NCI-H1092 treated with DMSO at 0.1 percent for 48 hours (cell line): ENCODE data around the gene RLIM.
A peak's percentile ranks its signal among the peaks of the same experiment; 100 is the strongest.

Source experiments
- DNase-seq: peaks from one replicate; lab custom pipeline; 2025; lab: John Stamatoyannopoulos, UW

Gene RLIM

DNA sequence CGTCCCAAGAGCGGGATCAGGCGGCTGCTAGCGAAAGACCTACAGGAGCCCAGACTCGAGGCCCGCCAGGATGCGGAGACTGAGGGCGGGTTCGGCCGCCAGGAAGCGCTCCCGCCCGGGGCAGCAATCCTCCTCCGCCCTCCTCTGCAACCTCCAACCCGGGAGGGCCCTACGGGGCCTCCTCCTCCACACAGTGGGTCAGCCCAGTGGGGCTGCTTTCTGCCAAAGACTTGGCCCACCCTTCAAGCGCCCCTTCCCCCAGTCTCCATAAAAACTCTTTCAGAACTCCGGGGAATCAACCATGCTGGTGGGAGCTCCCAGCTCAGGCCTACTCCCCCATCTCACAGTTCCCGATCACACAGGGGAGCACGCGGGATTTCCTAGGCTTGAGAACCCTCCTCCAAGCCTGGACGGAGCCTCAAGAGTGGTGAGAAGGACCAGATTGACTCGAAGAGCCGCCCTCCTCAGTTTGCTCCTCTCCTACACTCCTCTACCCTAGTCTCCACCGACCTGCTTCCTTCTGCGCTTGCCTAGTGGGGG lies 77.5 kb downstream of the RLIM start:
- DNase-seq, result no peak

DNA sequence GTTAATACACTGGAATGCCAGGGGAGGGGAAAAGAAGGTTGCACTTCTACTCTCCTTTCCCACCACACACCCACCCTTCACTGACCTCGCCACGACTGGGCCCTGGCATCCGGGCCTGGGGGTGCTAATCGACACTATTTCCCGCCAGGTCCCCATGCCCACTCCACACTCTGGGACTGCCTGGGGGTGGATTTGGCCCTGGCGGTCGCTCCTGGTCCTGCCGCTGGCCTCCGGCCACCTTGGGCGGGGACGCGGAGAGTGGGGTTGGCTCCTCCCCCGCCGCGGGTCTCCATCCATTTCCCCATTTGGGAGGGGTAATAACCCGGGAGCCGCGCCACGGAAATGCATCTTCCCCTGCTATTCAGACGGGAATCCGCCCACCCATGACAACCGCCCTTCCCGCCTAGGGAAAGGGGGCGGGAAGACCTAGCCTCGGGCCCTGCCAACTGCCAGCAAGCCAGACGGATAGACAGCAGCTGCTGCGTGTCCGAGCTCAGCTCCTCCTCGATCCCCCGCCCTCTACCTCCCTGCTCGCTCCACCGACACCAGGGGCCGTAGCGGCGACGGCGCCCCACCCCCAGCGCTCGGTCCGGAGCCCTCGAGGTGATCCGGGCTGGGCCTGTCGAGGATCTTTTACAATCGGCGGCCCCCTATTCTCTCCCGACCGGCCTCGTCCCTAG lies 78.1 kb downstream of the RLIM start:
- DNase-seq, result peak; percentile 80

DNA sequence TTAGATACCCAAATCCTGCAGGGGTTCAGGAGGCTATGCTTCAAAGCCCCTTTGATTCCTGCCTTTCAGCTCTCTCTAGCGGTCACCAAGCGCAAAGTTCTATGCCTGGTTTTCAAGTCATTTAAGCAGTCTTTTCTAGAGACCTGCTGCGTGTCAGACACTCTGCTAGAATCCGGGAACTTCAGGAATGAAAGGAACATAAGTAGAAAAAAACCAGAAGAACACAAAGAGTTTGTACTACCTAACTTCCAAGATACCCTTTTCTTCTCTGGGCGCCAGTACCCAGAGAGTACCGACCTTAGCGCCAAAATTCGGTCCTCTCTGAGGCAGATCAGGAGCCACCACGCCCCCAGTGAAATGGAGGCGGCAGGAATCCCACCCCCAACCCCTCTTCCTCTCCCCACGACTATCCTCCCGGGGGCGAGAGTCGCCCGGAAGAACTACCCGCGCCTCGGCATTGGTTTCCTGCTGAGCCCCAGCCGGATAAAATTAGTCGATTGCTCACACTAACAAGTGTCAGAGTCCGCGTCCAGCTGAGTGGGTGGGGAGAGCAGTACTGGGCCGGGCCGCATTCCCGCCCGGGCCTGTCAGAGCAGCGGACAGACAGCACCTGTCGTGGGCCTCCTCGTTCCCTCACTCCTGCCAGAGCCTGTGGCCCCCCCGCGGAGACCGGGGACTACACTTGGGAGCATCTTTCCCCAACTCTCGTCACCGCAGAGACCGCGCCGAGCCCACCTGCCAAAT lies 78.8 kb downstream of the RLIM start:
- peak; percentile 63 for DNase-seq
